PC-9 (cell line): ENCODE measurements around the gene DCP1B. TPM values are rescaled to one million over a fixed set of nuclear protein-coding genes. Genes with fewer than 3 reads are reported as not detected.

Experiments
- BruUV-seq: library from RNA; stranded (reverse); fragments of 400-500 nt; replicated peaks from 2 replicates; lab custom pipeline; 2021; lab: Mats Ljungman, UMichigan
- CTCF ChIA-PET: fragments of 300-600 bp; sonication (Branson Sonifier 250); formaldehyde crosslinking; loops from one replicate; lab custom pipeline; 2022; ENCODE audit warnings: antibody characterized with exemption; lab: Charles Lee
- POLR2A ChIA-PET: fragments of 300-600 bp; sonication (Branson Sonifier 250); formaldehyde crosslinking; loops from one replicate; lab custom pipeline; 2022; ENCODE audit warnings: antibody characterized with exemption; ENCODE audit not compliant: unreplicated experiment; lab: Charles Lee
- DNase-seq, 2 experiments: peaks; one replicate each; pipeline versions ENCODE4 v3.0.0 to v3.0.0-alpha.2; 2015 to 2022; ENCODE audit warnings: mixed read lengths in 1 of 2
- H2AFZ ChIP-seq: fragments of 200-600 bp; sonication (generic); 2 replicates; pipeline ENCODE4 v1.8.1; 2017; ENCODE audit warnings: antibody characterized with exemption
- H3F3A ChIP-seq: fragments of 200-600 bp; sonication (generic); 2 replicates; pipeline ENCODE4 v1.8.1; 2017; ENCODE audit warnings: antibody characterized with exemption, mild to moderate bottlenecking, low read depth; ENCODE audit not compliant: insufficient read depth
- H3K27ac ChIP-seq: fragments of 200-600 bp; sonication (generic); 2 replicates; pipeline ENCODE4 v1.6.1; 2016; ENCODE audit warnings: mixed run types
- H3K27me3 ChIP-seq: fragments of 200-600 bp; sonication (generic); 2 replicates; pipeline ENCODE4 v1.6.1; 2016; ENCODE audit warnings: low read depth, mixed run types; ENCODE audit not compliant: insufficient read depth
- H3K36me3 ChIP-seq: fragments of 200-600 bp; sonication (generic); 2 replicates; pipeline ENCODE4 v1.6.1; 2016; ENCODE audit warnings: low read depth, mixed run types
- H3K4me1 ChIP-seq: fragments of 200-600 bp; sonication (generic); replicated peaks from 2 replicates; pipeline ENCODE4 v1.6.1; 2016; ENCODE audit warnings: mixed run types; ENCODE audit not compliant: insufficient read depth
- H3K4me2 ChIP-seq: fragments of 200-600 bp; sonication (generic); 2 replicates; pipeline ENCODE4 v1.6.1; 2017; ENCODE audit warnings: mixed run types
- H3K4me3 ChIP-seq: fragments of 200-600 bp; sonication (generic); 2 replicates; pipeline ENCODE4 v1.6.1; 2016; ENCODE audit warnings: mixed run types
- H3K79me2 ChIP-seq: fragments of 200-600 bp; sonication (generic); 2 replicates; pipeline ENCODE4 v1.6.1; 2017; ENCODE audit warnings: low read depth, mixed run types
- H3K9me2 ChIP-seq: fragments of 200-600 bp; sonication (generic); 2 replicates; pipeline ENCODE4 v1.8.1; 2017; ENCODE audit warnings: mild to moderate bottlenecking; ENCODE audit not compliant: insufficient read depth
- H3K9me3 ChIP-seq: fragments of 200-600 bp; sonication (generic); 2 replicates; pipeline ENCODE4 v1.8.1; 2016; ENCODE audit warnings: low read depth; ENCODE audit not compliant: insufficient read depth
- H4K20me1 ChIP-seq: fragments of 200-600 bp; sonication (generic); 2 replicates; pipeline ENCODE4 v1.8.1; 2017; ENCODE audit not compliant: insufficient read depth
- CTCF ChIP-seq: fragments of 200-600 bp; sonication (generic); conservative IDR thresholded peaks from 2 replicates; pipeline ENCODE4 v1.6.1; 2017; ENCODE audit warnings: mixed run types, antibody characterized with exemption, mild to moderate bottlenecking, moderate library complexity
- EZH2 ChIP-seq: fragments of 200-600 bp; sonication (generic); IDR thresholded peaks from 2 replicates; pipeline ENCODE4 v1.8.0; 2017; ENCODE audit warnings: antibody characterized with exemption, low read depth
- intact Hi-C: fragments of 100-400 bp; cut with micrococcal nuclease; formaldehyde crosslinking; loops from one replicate; pipeline ENCODE4 v1.10.0; 2022; ENCODE audit not compliant: unreplicated experiment
- total RNA-seq: library from RNA; stranded (reverse); gene quantifications from 2 replicates; pipeline ENCODE4 v1.2.3, GENCODE V29; 2021

Gene DCP1B
- total RNA-seq, 1 experiment from 2014 or later: 6.8 TPM

DNA sequence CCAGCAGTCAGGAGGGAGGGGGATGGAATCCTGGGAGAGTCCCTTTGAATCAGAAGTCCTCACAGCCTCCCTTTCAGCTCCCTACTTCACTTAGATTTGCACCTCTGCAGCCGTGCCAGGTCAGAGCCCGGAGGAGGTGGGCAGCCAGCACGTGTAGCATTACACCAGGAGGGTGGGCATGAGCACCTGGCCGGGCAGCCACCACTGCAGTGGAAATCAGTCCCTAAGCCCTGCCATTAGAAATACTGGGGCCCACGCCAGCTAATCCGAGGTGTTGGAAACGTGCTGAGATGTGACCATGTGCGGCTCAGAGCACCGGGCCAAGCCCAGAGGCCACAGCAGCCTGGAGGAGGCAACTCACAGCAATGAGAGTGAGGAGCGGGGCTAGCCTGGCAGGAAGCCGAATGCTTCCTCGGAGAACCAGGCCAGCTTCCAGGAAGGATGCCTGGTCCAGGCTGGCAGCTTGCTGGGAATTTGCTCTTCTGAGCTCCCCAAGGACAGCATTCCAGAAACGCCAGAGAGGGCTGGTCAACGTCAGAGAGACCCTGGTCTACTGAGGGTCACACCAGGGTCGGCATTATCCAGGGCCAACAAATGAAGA lies 76.4 kb downstream of the DCP1B start:
- DNase-seq: no peak
- no peak for TF ChIP-seq CTCF
- no peak for TF ChIP-seq EZH2
- Histone ChIP-seq H3F3A (no peaks in the 10 kb centered on the region), H3K4me1 (no peaks in the 10 kb centered on the region), H3K4me2 (no peak overlapping the region), H3K79me2 (no peaks in the 10 kb centered on the region), H3K9me2 (no peaks in the 10 kb centered on the region), H3K4me3 (no peak overlapping the region), H4K20me1 (no peaks in the 10 kb centered on the region), H3K27me3 (peaks cover 93% of the 10 kb centered on the region), H2AFZ (no peak overlapping the region), H3K36me3 (no peaks in the 10 kb centered on the region), H3K9me3 (no peaks in the 10 kb centered on the region), H3K27ac (no peak overlapping the region)
- ChIA-PET CTCF (interaction anchor here (1.2 kb wide), 1 partner anchor 12 kb away, joined by 4 read pairs; no protein-coding TSS in a partner anchor), POLR2A (interaction anchor here (0.6 kb wide), 1 partner anchor 146 kb away, joined by 3 read pairs; no protein-coding TSS in a partner anchor)
- no TSS peak for BruUV-seq
- intact Hi-C loops: no loop called here

- no TSS peak for BruUV-seq
- Histone ChIP-seq H3K27me3 (peaks cover 94% of the 10 kb centered on the region), H3K9me2 (no peaks in the 10 kb centered on the region), H4K20me1 (no peaks in the 10 kb centered on the region), H3K79me2 (no peaks in the 10 kb centered on the region), H3K4me1 (no peaks in the 10 kb centered on the region), H3K9me3 (no peaks in the 10 kb centered on the region), H3K4me3 (no peak overlapping the region), H3K27ac (no peak overlapping the region), H2AFZ (no peak overlapping the region), H3K36me3 (no peaks in the 10 kb centered on the region), H3K4me2 (no peak overlapping the region), H3F3A (no peaks in the 10 kb centered on the region)
- no peak for TF ChIP-seq CTCF
- TF ChIP-seq EZH2: no peak
- ChIA-PET POLR2A (interaction anchor here (0.6 kb wide), 1 partner anchor 145 kb away, joined by 3 read pairs; no protein-coding TSS in a partner anchor), CTCF (interaction anchor here (1.2 kb wide), 1 partner anchor 13 kb away, joined by 4 read pairs; no protein-coding TSS in a partner anchor)
- intact Hi-C loops: no loop called here
- DNase-seq: no peak
These were observed 77.1 kb downstream of the DCP1B start for GRCh38 chr12:1927051-1927680.

DNA sequence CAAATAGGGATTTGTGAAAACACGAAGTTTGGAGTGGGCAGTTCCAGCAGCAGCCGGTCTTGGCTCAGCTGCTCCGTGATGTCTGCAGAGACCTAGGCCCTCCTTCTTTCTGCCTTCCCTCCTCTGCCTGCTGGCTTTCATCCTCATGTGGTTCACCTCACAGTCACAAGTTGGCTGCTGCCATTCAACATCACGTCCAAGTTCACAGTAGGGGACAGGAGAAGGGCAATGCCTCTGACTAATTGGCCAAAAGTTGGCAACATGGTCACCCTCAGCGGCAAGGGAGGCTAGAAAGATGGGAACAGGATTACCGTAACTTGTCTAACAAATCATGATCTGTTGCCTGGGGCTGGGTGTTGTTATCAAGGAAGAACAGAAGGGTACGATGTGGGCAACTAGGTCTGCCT lies 78.0 kb downstream of the DCP1B start:
- Histone ChIP-seq H3K36me3 (no peaks in the 10 kb centered on the region), H3K27ac (no peak overlapping the region), H3K4me3 (no peak overlapping the region), H3K79me2 (no peaks in the 10 kb centered on the region), H3F3A (no peaks in the 10 kb centered on the region), H3K9me3 (no peaks in the 10 kb centered on the region), H3K4me2 (no peak overlapping the region), H3K9me2 (no peaks in the 10 kb centered on the region), H3K4me1 (no peaks in the 10 kb centered on the region), H2AFZ (no peak overlapping the region), H3K27me3 (peaks cover 89% of the 10 kb centered on the region), H4K20me1 (no peaks in the 10 kb centered on the region)
- no TSS peak for BruUV-seq
- no peak for DNase-seq
- TF ChIP-seq CTCF (no peak), EZH2 (no peak)
- POLR2A ChIA-PET: no interaction called here
- intact Hi-C loops: no loop called here
- CTCF ChIA-PET: no interaction called here
